ENCODE data around the gene CLRN2. TPM values are rescaled to one million over a fixed set of nuclear protein-coding genes. Genes with fewer than 3 reads are reported as not detected.

The CLRN2 gene
- total RNA-seq, 2 donors from 2014 or later = not detected

DNA sequence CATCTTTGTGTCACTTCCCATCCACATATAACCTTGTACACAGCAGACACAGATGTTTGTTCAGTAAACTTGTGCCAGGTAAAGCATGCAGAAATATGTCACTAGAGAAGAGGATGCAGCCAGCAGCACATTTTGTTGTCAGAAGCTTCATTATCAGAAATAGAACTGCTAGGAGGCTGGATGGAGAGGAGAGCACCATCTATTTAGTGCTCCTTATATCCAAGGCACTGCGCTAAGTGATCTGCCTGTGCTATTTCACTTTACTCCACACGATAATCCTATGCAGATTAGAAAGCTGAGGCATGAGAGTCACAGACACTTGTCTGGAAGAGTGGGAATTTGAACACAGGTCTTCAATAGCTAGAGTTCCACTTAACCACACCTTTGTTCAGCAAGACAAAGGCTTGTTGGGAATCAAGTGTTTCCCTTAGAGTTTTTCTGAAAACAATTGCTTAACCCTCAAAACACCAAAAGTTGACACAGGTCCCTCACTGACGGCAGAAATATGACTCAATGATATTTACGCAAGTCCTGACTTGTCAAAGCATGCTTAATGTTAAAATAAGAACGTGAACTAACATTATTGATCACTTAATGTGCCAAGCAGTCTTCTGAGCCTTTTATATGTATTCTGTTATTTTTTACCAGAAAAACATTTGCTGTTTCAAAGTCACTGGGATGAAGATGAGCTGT is 1.8 kb upstream of the CLRN2 start:
- H3K9me3 ChIP-seq = no peaks in the 10 kb centered on the region
- H3K4me3 ChIP-seq = no peak overlapping the region
- no peak for TF ChIP-seq CTCF (IDR thresholded peaks at IDR 0.05)
- no peak for ATAC-seq (ENCODE audit: insufficient number of reproducible peaks, low FRiP score, low read depth)
- H3K4me1 ChIP-seq (ENCODE audit: control insufficient read depth in 1 of 2, low read depth in 2 of 2) = peaks cover 15 to 26% of the 10 kb centered on the region in 2 donors
- no peaks in the 10 kb centered on the region for H3K27me3 ChIP-seq (replicated peaks; ENCODE audit: insufficient read depth)
- peaks cover 2% of the 10 kb centered on the region for H3K36me3 ChIP-seq
- DNase-seq (ENCODE audit: low spot score) = no peak
- peak overlapping the region; percentile 19 to 30 for H3K27ac ChIP-seq

GRCh38 chr4:17515445-17516407 is 761 bp downstream of the CLRN2 start:
- Histone ChIP-seq H3K9me3 (no peaks in the 10 kb centered on the region), H3K4me3 (no peak overlapping the region), H3K27ac (no peak overlapping the region), H3K4me1 (ENCODE audit: control insufficient read depth in 1 of 2, low read depth in 2 of 2) (peaks cover 7 to 16% of the 10 kb centered on the region in 2 donors), H3K36me3 (no peaks in the 10 kb centered on the region), H3K27me3 (replicated peaks; ENCODE audit: insufficient read depth) (no peaks in the 10 kb centered on the region)
- ATAC-seq (ENCODE audit: insufficient number of reproducible peaks, low FRiP score, low read depth) (no peak), DNase-seq (ENCODE audit: low spot score) (no peak)
- TF ChIP-seq CTCF (IDR thresholded peaks at IDR 0.05) = no peak

- ATAC-seq (ENCODE audit: insufficient number of reproducible peaks, low FRiP score, low read depth) (no peak), DNase-seq (ENCODE audit: low spot score) (no peak)
- H3K27me3 ChIP-seq (replicated peaks; ENCODE audit: insufficient read depth) = no peaks in the 10 kb centered on the region
- H3K4me1 ChIP-seq (ENCODE audit: control insufficient read depth in 1 of 2, low read depth in 2 of 2) = peaks cover 3 to 10% of the 10 kb centered on the region in 2 donors
- H3K4me3 ChIP-seq = no peak overlapping the region
- no peak overlapping the region for H3K27ac ChIP-seq
- no peaks in the 10 kb centered on the region for H3K9me3 ChIP-seq
- no peak for TF ChIP-seq CTCF (IDR thresholded peaks at IDR 0.05)
- H3K36me3 ChIP-seq = no peaks in the 10 kb centered on the region
These were observed 2.0 kb downstream of the CLRN2 start for GRCh38 chr4:17516980-17517379.

DNA sequence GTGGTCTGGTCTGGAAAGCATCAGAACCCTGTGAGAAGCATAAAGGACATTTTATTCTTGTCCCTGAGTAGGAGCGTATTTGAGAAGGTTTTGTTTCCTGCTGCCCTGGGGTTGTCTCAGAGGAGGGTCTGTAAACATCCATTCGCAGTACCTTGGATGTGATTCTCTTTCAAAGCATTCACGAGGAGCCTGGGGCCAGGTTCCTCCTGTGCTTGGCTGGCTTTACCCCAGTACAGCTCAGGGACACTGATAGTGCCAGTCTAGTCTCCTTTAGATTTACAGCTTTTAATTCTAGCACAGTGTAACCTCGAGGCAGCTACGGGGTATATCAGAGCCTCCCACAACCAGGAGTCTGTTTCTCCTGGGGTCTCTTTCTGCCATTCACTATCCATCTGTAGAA is 2.7 kb downstream of the CLRN2 start:
- Histone ChIP-seq H3K4me3 (no peak overlapping the region), H3K9me3 (no peaks in the 10 kb centered on the region), H3K36me3 (no peaks in the 10 kb centered on the region), H3K4me1 (ENCODE audit: control insufficient read depth in 1 of 2, low read depth in 2 of 2) (peaks cover under 1 to 7% of the 10 kb centered on the region in 2 donors), H3K27ac (no peak overlapping the region), H3K27me3 (replicated peaks; ENCODE audit: insufficient read depth) (no peaks in the 10 kb centered on the region)
- DNase-seq (ENCODE audit: low spot score) = no peak
- TF ChIP-seq CTCF (IDR thresholded peaks at IDR 0.05) = no peak
- ATAC-seq (ENCODE audit: insufficient number of reproducible peaks, low FRiP score, low read depth) = no peak

- H3K4me1 ChIP-seq (ENCODE audit: control insufficient read depth in 1 of 2, low read depth in 2 of 2) = no peaks in the 10 kb centered on the region
- ATAC-seq (ENCODE audit: insufficient number of reproducible peaks, low FRiP score, low read depth) = no peak
These were observed 6.6 kb downstream of the CLRN2 start for GRCh38 chr4:17521595-17521994.

More at GRCh38 chr4:17521595-17521994, 6.6 kb downstream of the CLRN2 start:
- Histone ChIP-seq H3K9me3 (no peaks in the 10 kb centered on the region), H3K27ac (no peak overlapping the region), H3K36me3 (no peaks in the 10 kb centered on the region), H3K4me3 (no peak overlapping the region), H3K27me3 (replicated peaks; ENCODE audit: insufficient read depth) (no peaks in the 10 kb centered on the region)
- DNase-seq (ENCODE audit: low spot score) = no peak
- no peak for TF ChIP-seq CTCF (IDR thresholded peaks at IDR 0.05)
